ENCODE results near the gene RPRD1A. TPM values are rescaled to one million over a fixed set of nuclear protein-coding genes. Genes with fewer than 3 reads are reported as not detected.

RPRD1A gene
- total RNA-seq, 2 donors from 2014 or later: 72.7 to 81.5 TPM

DNA sequence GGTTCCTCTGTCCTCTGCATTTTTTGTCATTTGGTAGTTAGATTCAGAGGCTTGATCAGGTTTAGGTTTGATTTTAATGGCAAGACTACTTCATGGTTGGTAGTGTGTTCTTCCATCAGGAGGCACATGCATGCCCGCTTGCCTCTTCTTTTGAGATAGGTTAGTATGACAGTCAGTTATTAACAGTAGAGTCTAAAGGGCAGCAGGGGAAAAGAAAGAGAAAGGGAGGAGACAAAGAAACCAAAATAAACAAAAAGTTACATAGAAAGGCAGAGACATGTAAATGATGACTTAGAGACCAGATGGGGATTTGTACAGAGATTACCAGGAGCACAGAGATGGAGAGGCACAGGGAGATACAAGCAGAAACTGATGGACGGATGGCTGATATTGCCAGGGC, 105.0 kb downstream of the RPRD1A start:
- Histone ChIP-seq H3K36me3 (no peaks in the 10 kb centered on the region), H3K4me1 (replicated peaks) (no peaks in the 10 kb centered on the region), H3K9me3 (no peaks in the 10 kb centered on the region), H3K27ac (no peak overlapping the region), H3K4me3 (no peak overlapping the region), H3K27me3 (replicated peaks; ENCODE audit: insufficient read depth) (no peaks in the 10 kb centered on the region)
- DNase-seq (ENCODE audit: low spot score): no peak
- TF ChIP-seq POLR2AphosphoS5 (IDR thresholded peaks at IDR 0.05) (no peak), POLR2A (IDR thresholded peaks at IDR 0.05) (no peak)
- TF ChIP-seq, protein P1, sequence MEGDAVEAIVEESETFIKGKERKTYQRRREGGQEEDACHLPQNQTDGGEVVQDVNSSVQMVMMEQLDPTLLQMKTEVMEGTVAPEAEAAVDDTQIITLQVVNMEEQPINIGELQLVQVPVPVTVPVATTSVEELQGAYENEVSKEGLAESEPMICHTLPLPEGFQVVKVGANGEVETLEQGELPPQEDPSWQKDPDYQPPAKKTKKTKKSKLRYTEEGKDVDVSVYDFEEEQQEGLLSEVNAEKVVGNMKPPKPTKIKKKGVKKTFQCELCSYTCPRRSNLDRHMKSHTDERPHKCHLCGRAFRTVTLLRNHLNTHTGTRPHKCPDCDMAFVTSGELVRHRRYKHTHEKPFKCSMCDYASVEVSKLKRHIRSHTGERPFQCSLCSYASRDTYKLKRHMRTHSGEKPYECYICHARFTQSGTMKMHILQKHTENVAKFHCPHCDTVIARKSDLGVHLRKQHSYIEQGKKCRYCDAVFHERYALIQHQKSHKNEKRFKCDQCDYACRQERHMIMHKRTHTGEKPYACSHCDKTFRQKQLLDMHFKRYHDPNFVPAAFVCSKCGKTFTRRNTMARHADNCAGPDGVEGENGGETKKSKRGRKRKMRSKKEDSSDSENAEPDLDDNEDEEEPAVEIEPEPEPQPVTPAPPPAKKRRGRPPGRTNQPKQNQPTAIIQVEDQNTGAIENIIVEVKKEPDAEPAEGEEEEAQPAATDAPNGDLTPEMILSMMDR (IDR thresholded peaks at IDR 0.05): no peak
- 93% methylated on average over 2 of the region's 2 CpGs for WGBS
- intact Hi-C loops (cut with DNase I): no loop called here

DNA sequence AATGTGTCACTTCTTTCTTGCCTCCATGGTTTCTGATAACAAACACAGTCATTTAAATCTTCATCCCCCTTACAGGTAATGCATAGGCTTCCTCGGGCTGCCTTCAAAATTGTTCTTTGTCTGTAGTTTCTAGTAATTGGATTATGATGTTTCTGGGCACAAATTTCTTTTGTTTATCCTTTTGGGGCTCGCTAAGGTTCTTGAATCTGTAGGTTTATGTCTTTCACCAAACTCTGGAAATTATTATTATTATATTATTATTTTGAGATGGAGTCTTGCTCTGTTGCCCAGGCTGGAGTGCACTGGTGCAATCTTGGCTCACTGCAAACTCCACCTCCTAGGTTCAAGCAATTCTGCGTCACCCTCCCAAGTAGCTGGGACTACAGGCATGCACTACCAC, 111.1 kb downstream of the RPRD1A start:
- no peak overlapping the region for H3K4me3 ChIP-seq
- H3K9me3 ChIP-seq: no peaks in the 10 kb centered on the region
- H3K36me3 ChIP-seq: no peaks in the 10 kb centered on the region
- TF ChIP-seq POLR2A (IDR thresholded peaks at IDR 0.05) (no peak), POLR2AphosphoS5 (IDR thresholded peaks at IDR 0.05) (no peak)
- TF ChIP-seq, protein P1 (IDR thresholded peaks at IDR 0.05): no peak
- no peaks in the 10 kb centered on the region for H3K4me1 ChIP-seq (replicated peaks)
- intact Hi-C loops (cut with DNase I): no loop called here
- no peaks in the 10 kb centered on the region for H3K27me3 ChIP-seq (replicated peaks; ENCODE audit: insufficient read depth)
- WGBS: 86% methylated on average over 3 of the region's 3 CpGs
- H3K27ac ChIP-seq: no peak overlapping the region
- no peak for DNase-seq (ENCODE audit: low spot score)

DNA sequence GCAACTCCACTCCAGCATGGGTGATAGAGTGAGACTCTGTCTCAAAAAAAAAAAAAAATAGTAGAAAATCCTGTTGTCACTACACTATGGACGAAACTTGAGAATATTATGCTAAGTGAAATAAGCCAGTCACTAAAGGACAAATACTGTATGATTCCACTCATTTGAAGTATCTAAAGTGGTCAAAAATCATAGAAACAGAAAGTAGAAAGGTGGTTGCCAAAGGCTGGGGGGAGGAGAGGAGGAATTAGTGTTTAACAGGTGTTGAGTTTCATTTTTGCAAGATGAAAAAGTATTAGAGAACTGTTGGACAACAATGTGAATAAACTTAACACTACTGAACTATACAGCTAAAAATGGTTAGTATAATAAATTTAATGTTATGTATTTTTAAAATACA, 113.7 kb downstream of the RPRD1A start:
- no peak for DNase-seq (ENCODE audit: low spot score)
- Histone ChIP-seq H3K27ac (no peak overlapping the region), H3K4me3 (no peak overlapping the region), H3K4me1 (replicated peaks) (no peaks in the 10 kb centered on the region), H3K27me3 (replicated peaks; ENCODE audit: insufficient read depth) (no peaks in the 10 kb centered on the region), H3K9me3 (no peaks in the 10 kb centered on the region), H3K36me3 (no peaks in the 10 kb centered on the region)
- 90% methylated on average over 1 of the region's 1 CpG for WGBS
- intact Hi-C loops (cut with DNase I): no loop called here
- TF ChIP-seq POLR2AphosphoS5 (IDR thresholded peaks at IDR 0.05): no peak
- TF ChIP-seq POLR2A (IDR thresholded peaks at IDR 0.05): no peak
- TF ChIP-seq, protein P1 (IDR thresholded peaks at IDR 0.05): no peak

DNA sequence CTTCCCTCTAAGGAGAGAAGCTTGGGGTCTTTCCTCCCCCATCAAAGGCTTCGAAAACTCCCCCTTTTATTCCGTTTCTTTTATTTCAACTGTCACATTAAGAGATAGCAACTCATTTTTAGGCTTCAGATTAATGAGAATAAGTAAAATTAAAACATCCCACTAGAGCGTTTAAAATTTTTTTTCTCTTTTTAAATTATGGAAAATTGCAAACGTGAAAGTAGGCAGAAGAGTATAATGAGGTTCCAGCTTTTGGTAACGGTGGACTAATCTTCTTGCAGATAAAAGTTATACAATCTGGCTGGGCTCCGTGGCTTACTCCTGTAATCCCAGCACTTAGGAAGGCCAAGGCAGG, 116.8 kb downstream of the RPRD1A start:
- Histone ChIP-seq H3K36me3 (no peaks in the 10 kb centered on the region), H3K27me3 (replicated peaks; ENCODE audit: insufficient read depth) (no peaks in the 10 kb centered on the region), H3K4me1 (replicated peaks) (no peaks in the 10 kb centered on the region), H3K4me3 (peak overlapping the region in 1 of 2 donors; percentile 54), H3K9me3 (no peaks in the 10 kb centered on the region), H3K27ac (no peak overlapping the region)
- 14% methylated on average over 6 of the region's 6 CpGs for WGBS
- TF ChIP-seq POLR2A (IDR thresholded peaks at IDR 0.05) (no peak), POLR2AphosphoS5 (IDR thresholded peaks at IDR 0.05) (no peak)
- TF ChIP-seq, protein P1 (IDR thresholded peaks at IDR 0.05): no peak
- intact Hi-C loops (cut with DNase I): loop anchor here (1.0 kb wide), 1 partner anchor 194 kb away; no protein-coding TSS in a partner anchor
- DNase-seq (ENCODE audit: low spot score): no peak

DNA sequence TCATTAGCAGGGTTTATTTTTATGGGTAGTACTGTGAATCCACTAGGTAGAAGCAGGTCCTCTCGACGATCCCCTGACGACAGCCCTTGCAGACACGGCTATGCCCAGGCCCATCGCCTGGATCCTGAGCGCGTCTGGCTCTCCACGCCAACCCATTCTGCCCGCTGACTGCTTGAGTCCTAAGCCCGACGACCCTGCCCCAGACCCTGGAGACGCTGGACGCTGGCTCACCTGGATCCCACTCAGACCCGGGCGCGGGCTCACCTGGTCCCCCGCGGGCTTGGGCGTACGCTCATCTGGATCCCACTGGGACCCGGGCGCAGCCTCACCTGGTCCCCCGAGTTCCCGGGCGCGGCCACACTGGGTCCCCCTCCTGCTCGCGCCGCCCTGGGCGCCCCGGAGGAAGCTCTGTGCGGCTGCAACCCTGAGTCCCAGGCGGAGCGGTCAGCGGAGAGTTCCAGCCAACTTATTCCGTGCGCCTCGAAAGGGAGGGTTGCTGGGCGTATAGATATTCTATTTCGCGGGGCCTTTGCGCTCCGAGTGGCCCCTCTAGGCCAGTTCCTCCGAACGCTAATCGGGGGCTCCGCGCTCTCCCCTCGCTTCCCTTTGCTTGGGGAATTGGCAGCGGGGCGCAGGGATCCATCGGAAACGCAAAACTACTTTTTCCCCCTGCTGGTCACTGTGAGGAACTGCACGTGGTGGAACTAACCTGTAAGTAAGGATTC, 117.3 kb downstream of the RPRD1A start:
- Histone ChIP-seq H3K27ac (peak overlapping the region; percentile 19 to 46), H3K27me3 (replicated peaks; ENCODE audit: insufficient read depth) (no peaks in the 10 kb centered on the region), H3K36me3 (no peaks in the 10 kb centered on the region), H3K4me3 (peak overlapping the region; percentile 49 to 54), H3K4me1 (replicated peaks) (no peaks in the 10 kb centered on the region), H3K9me3 (no peaks in the 10 kb centered on the region)
- DNase-seq (ENCODE audit: low spot score): peak; percentile 52
- intact Hi-C loops (cut with DNase I): loop anchor here (1.0 kb wide), 1 partner anchor 194 kb away; no protein-coding TSS in a partner anchor
- TF ChIP-seq, protein P1 (IDR thresholded peaks at IDR 0.05): peak; percentile 88 to 95 (median 90)
- TF ChIP-seq POLR2A (IDR thresholded peaks at IDR 0.05) (no peak), POLR2AphosphoS5 (IDR thresholded peaks at IDR 0.05) (peak; percentile 24)
- 6% methylated on average over 43 of the region's 54 CpGs for WGBS
